Osteocyte (in vitro differentiated cells): ENCODE data around the gene SPPL2A. TPM values are rescaled to one million over a fixed set of nuclear protein-coding genes. Genes with fewer than 3 reads are reported as not detected.
"Not testable (repeated sequence)": the region's sequence is repeated elsewhere in the genome, so short reads cannot be mapped to it uniquely, and the experiment has no call there.

ENCODE experiments used
- DNase-seq: peaks from one replicate; pipeline ENCODE4 v3.0.0; 2021; ENCODE audit warnings: mixed read lengths; ENCODE audit not compliant: unreplicated experiment; ENCODE audit errors: extremely low spot score
- H3K27ac Mint-ChIP-seq: one replicate; pipeline ENCODE4 v1.8.0; 2021; ENCODE audit warnings: mild to moderate bottlenecking, mixed read lengths; ENCODE audit not compliant: unreplicated experiment
- H3K27me3 Mint-ChIP-seq: one replicate; pipeline ENCODE4 v1.8.0; 2021; ENCODE audit warnings: mixed read lengths; ENCODE audit not compliant: unreplicated experiment
- H3K36me3 Mint-ChIP-seq: one replicate; pipeline ENCODE4 v1.8.0; 2021; ENCODE audit warnings: mixed read lengths; ENCODE audit not compliant: unreplicated experiment
- H3K4me1 Mint-ChIP-seq: one replicate; pipeline ENCODE4 v1.8.0; 2021; ENCODE audit warnings: mixed read lengths; ENCODE audit not compliant: unreplicated experiment
- H3K4me3 Mint-ChIP-seq: one replicate; pipeline ENCODE4 v1.8.0; 2021; ENCODE audit warnings: mild to moderate bottlenecking, moderate library complexity, mixed read lengths; ENCODE audit not compliant: unreplicated experiment
- H3K9me3 Mint-ChIP-seq: one replicate; pipeline ENCODE4 v1.8.0; 2021; ENCODE audit warnings: mixed read lengths; ENCODE audit not compliant: unreplicated experiment
- long read RNA-seq: library from polyadenylated mRNA; unstranded; transcript quantifications from one replicate; pipeline ENCODE4 v2.0.0, GENCODE V29; 2021
- total RNA-seq: library from RNA; stranded (reverse); gene quantifications from 2 replicates; pipeline ENCODE4 v1.2.1, GENCODE V29; 2021
- TF ChIP-seq, protein P1 (sequence below): fragments of 200-600 bp; sonication (generic); IDR thresholded peaks from 2 replicates; pipeline ENCODE4 v1.5.0; 2021; ENCODE audit warnings: antibody characterized with exemption, mild to moderate bottlenecking, moderate library complexity

The SPPL2A gene, protein sequence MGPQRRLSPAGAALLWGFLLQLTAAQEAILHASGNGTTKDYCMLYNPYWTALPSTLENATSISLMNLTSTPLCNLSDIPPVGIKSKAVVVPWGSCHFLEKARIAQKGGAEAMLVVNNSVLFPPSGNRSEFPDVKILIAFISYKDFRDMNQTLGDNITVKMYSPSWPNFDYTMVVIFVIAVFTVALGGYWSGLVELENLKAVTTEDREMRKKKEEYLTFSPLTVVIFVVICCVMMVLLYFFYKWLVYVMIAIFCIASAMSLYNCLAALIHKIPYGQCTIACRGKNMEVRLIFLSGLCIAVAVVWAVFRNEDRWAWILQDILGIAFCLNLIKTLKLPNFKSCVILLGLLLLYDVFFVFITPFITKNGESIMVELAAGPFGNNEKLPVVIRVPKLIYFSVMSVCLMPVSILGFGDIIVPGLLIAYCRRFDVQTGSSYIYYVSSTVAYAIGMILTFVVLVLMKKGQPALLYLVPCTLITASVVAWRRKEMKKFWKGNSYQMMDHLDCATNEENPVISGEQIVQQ
- 111 and 118 TPM in 2 replicates for total RNA-seq
- long read RNA-seq, full-length matches to known transcripts: 47 of 75 reads
- long read RNA-seq, partial matches to known transcripts: 1 of 75 reads
- long read RNA-seq, other reads (novel, unspliced or antisense): 27 of 75 reads

DNA sequence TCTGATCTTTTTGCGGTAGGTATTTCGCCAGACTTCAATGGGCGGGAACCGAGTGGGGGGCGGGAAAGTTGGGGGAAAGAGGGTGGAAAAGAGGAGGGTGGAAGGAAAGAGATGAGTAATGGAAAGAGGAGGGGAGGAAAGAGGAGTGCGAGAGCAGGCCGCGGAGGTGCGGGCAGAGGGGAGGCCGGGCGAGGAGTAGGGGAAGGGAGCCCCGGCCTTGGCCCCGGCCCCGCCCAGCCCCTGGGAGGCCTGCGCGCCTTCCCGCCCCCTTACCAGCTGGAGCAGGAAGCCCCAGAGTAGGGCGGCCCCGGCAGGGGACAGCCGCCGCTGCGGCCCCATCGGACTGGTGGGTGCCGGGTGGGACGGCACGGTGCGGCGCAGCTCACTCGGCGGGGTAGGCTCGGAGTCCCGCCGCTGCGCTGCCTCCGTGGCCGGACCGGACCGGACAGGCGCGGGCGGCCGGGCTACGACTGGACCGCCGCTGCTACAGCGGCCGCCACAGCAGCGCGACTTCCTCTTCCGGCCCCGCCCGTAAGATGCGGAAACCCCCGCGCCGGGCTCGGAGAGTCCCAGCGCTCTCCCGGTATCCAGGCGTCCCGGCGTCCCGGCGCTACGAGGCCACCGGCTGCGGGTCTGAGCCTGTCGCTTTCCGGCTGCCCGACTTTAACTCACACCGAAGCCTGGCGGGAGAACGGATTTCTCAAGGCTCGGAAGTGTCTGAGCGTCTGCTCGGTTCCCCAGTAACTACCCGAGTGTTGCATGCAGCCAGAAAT lies at the start of gene SPPL2A:
Gene SPPL2A (minus strand): TSS at position 512 of the 773 bp plus-strand sequence. CDS start 173 bp downstream, at position 339.
- Mint-ChIP-seq H3K36me3 (peaks cover 3% of the 10 kb centered on the region), H3K4me3 (peak within 1 kb of the TSS; percentile 89), H3K27me3 (no peaks in the 10 kb centered on the region), H3K9me3 (no peaks in the 10 kb centered on the region), H3K4me1 (peaks cover 32% of the 10 kb centered on the region), H3K27ac (peak within 1 kb of the TSS; percentile 91)
- DNase-seq: peak; percentile 92
- TF ChIP-seq, protein P1, sequence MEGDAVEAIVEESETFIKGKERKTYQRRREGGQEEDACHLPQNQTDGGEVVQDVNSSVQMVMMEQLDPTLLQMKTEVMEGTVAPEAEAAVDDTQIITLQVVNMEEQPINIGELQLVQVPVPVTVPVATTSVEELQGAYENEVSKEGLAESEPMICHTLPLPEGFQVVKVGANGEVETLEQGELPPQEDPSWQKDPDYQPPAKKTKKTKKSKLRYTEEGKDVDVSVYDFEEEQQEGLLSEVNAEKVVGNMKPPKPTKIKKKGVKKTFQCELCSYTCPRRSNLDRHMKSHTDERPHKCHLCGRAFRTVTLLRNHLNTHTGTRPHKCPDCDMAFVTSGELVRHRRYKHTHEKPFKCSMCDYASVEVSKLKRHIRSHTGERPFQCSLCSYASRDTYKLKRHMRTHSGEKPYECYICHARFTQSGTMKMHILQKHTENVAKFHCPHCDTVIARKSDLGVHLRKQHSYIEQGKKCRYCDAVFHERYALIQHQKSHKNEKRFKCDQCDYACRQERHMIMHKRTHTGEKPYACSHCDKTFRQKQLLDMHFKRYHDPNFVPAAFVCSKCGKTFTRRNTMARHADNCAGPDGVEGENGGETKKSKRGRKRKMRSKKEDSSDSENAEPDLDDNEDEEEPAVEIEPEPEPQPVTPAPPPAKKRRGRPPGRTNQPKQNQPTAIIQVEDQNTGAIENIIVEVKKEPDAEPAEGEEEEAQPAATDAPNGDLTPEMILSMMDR: no peak

DNA sequence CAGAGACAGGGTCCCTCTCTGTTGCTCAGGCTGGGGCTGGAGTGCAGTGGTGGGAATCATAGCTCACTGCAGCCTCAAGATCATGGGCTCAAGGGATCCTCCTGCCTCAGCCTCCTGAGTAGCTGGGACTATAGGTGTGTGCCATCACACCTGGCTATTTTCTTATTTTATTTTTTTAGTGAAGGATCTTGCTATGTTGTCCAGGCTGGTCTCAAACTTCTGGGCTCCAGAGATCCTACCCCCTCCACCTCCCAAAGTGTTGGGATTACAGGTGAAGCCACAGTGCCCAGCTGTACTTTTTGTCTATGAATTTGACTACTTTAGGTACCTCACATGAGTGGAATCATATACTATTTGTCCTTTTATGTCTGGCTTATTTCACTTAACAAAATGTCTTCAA lies 49.1 kb upstream of the SPPL2A start:
- Mint-ChIP-seq H3K36me3 (no peaks in the 10 kb centered on the region), H3K9me3 (no peaks in the 10 kb centered on the region), H3K4me1 (no peaks in the 10 kb centered on the region), H3K27ac (no peak overlapping the region), H3K27me3 (peaks cover 20% of the 10 kb centered on the region), H3K4me3 (no peak overlapping the region)
- TF ChIP-seq, protein P1: no peak
- no peak for DNase-seq

DNA sequence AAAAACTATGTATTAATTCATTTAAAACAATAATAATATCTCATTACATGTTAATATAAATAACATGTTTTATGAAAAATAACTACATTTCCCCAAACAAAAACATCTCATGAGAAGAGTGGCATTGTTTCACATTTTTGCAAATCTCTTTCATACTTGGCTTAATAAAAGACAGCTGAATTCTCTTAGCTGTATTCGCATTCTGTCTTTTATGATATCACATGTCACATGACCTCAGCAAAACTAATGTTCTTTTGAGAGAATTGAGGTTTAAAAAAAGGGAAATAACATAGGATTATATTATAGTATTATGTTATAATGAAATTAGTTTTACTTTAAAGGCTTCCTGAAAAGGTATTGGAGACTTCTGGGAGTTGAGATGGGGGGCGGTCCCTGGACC lies 48.4 kb upstream of the SPPL2A start:
- Mint-ChIP-seq H3K27ac (no peak overlapping the region), H3K9me3 (no peaks in the 10 kb centered on the region), H3K27me3 (peaks cover 19% of the 10 kb centered on the region), H3K36me3 (no peaks in the 10 kb centered on the region), H3K4me1 (no peaks in the 10 kb centered on the region), H3K4me3 (no peak overlapping the region)
- TF ChIP-seq, protein P1: no peak
- no peak for DNase-seq

DNA sequence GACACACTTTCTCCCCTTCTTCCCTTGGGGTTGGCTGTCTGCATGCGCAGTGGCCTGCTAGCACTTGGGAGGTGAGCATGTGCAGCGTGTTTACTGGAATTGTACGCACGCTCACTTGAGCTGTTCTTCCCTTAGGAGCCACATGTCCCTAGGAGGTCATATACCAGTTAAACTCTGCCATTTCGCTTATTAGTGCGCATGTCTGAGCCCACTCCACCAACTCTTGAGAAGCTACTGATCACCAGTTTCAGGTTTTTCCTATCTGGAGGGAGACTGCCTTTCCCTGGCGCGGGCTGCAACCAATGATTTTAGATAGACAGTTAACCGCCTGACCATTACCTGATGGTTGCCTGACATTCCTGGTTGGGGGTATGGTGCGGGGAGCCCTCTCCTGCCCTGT lies 47.6 kb upstream of the SPPL2A start:
- Mint-ChIP-seq H3K4me3 (no peak overlapping the region), H3K9me3 (no peaks in the 10 kb centered on the region), H3K4me1 (no peaks in the 10 kb centered on the region), H3K27me3 (peaks cover 23% of the 10 kb centered on the region), H3K36me3 (no peaks in the 10 kb centered on the region), H3K27ac (no peak overlapping the region)
- TF ChIP-seq, protein P1: no peak
- DNase-seq: no peak

DNA sequence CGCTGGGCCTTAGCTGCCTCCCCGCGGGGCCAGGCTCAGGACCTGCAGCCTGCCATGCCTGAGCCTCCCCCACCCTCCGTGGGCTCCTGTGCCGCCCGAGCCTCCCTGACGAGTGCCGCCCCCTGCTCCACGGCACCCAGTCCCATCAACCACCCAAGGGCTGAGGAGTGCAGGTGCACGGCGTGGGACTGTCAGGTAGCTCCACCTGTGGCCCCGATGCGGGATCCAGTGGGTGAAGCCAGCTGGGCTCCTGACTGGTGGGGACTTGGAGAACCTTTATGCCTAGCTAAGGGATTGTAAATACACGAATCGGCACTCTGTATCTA lies 46.6 kb upstream of the SPPL2A start:
- not testable (repeated sequence) for H3K9me3 Mint-ChIP-seq, H3K4me3 Mint-ChIP-seq, H3K4me1 Mint-ChIP-seq, DNase-seq, H3K36me3 Mint-ChIP-seq, H3K27ac Mint-ChIP-seq
- H3K27me3 Mint-ChIP-seq: peaks cover 24% of the 10 kb centered on the region

DNA sequence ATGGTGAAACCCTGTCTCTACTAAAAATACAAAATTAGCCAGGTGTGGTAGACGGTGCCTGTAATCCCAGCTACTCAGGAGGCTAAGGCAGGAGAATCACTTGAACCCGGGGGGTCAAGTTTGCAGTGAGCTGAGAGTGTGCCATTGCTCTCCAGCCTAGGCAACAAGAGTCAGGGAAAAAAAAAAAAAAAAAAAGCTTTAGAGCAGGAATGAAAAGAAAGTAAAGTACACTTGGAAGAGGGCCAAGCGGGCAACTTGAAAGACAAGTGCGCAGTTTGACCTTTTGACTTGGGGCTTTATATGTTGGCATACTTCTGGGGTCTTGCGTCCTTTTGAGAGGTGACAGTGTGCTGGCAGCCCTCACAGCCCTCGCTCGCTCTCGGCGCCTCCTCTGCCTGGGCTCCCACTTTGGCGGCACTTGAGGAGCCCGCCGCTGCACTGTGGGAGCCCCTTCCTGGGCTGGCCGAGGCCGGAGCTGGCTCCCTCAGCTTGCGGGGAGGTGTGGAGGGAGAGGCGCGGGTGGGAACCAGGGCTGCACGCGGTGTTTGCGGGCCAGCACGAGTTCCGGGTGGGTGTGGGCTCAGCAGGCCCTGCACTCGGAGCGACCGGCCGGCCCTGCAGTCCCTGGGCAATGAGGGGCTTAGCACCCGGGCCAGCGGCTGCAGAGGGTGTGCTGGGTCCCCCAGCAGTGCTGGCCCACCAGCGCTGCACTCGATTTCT lies 46.1 kb upstream of the SPPL2A start:
- H3K4me1 Mint-ChIP-seq, H3K4me3 Mint-ChIP-seq, H3K9me3 Mint-ChIP-seq, H3K27ac Mint-ChIP-seq, H3K36me3 Mint-ChIP-seq, DNase-seq: not testable (repeated sequence)
- peaks cover 22% of the 10 kb centered on the region for H3K27me3 Mint-ChIP-seq
